ENCODE results near the gene PDK3.

The PDK3 gene

GRCh38 chrX:24553011-24553410 is 87.9 kb downstream of the PDK3 start:
- DNase-seq (ENCODE audit: low spot score) = no peak

GRCh38 chrX:24561121-24561520 is 96.0 kb downstream of the PDK3 start:
- peak; percentile 8 for DNase-seq (ENCODE audit: low spot score)

- DNase-seq (ENCODE audit: low spot score) = no peak
Observed at GRCh38 chrX:24563291-24564010, 98.4 kb downstream of the PDK3 start.

GRCh38 chrX:24566240-24566639 is 101.2 kb downstream of the PDK3 start:
- DNase-seq (ENCODE audit: low spot score) = no peak

- no peak for DNase-seq (ENCODE audit: low spot score)
Observed at GRCh38 chrX:24567169-24567568, 102.1 kb downstream of the PDK3 start.

GRCh38 chrX:24574743-24575142 is 109.7 kb downstream of the PDK3 start:
- no peak for DNase-seq (ENCODE audit: low spot score)

GRCh38 chrX:24575496-24575895 is 110.4 kb downstream of the PDK3 start:
- no peak for DNase-seq (ENCODE audit: low spot score)

GRCh38 chrX:24577091-24577490 is 112.0 kb downstream of the PDK3 start:
- DNase-seq (ENCODE audit: low spot score) = no peak
